GM18868 (cell line): Measurements from ENCODE around the gene FKBP14.
A peak's percentile ranks its signal among the peaks of the same experiment; 100 is the strongest.

Experiments used
- ATAC-seq: cut with Tn5 transposase; IDR thresholded peaks from one replicate; pipeline ENCODE4 v1.9.1; 2021; ENCODE audit warnings: mild to moderate bottlenecking, moderate library complexity; ENCODE audit not compliant: unreplicated experiment

Gene FKBP14, protein sequence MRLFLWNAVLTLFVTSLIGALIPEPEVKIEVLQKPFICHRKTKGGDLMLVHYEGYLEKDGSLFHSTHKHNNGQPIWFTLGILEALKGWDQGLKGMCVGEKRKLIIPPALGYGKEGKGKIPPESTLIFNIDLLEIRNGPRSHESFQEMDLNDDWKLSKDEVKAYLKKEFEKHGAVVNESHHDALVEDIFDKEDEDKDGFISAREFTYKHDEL

DNA sequence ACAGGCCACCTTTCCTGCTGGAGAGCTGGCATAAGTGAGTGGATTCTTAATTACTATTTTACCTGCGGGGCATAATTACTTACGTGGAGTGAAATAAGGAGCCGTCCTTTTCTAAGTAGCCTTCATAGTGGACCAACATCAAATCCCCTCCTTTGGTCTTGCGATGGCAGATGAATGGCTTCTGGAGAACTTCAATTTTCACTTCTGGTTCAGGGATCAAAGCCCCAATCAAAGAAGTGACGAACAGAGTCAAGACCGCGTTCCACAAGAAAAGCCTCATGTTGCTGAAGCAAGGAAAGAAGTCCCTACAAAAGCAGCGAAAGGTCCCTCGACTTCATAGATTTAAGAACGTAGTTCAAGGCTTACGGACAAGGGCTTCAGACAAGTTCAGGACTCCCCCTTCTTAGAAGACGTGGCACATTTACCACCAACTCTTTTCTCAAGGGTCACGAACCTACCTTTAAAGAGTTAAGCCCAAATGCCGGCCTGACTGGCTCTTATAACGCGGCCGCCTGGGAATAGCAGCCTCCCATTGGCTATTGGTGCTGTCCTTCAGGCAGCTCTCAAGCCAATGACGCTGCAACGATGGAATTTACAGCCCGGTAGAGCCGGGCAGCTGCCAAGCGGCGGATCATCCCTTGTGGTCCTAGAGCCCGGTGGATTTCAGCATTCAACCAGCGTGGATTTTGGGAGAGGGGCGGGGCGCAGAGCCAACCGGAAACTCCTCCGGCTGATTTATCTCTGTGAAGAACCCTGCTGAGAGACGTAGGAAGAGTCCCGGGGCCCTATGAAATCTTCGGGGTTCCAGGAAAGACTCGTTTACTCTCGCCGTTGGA is at the start of gene FKBP14:
Gene FKBP14 (minus strand): TSS at position 474 of the 836 bp plus-strand sequence. CDS start 194 bp downstream, at position 280.
- peak; percentile 77 for ATAC-seq

DNA sequence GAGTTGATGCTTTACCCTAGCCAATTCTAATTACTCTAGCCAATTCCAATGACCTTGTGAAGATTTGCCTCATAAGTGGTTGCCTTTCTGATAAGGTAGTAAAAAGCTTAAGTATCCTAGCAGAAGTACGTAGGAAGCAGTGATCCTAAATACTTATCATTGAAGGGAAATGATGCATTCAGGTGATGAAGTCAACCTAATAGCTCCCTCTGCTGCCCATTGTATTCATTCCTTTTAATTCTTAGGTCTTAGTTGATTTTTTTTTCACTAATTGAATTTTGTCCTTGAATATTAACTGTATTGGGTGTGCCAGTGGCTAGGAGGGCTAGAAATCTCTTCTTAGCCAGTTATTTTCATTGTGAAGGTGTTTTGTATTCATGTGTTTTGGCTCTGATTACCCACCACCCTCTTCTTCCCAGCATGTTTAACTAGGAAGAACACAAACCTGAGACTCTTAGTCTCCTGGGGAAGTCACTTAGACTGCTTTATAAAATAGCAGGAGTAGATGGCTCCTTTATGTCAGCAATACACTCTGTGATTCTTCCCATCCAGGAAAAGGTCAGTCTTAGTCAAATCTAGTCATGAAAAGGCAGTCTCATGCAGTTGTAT is 48.0 kb upstream of the FKBP14 start:
- ATAC-seq: no peak

GRCh38 chr7:30072735-30073134 is 46.2 kb upstream of the FKBP14 start:
- no peak for ATAC-seq

- ATAC-seq: no peak
These were observed 43.5 kb upstream of the FKBP14 start for GRCh38 chr7:30070052-30070451.

- ATAC-seq: no peak
These were observed 42.8 kb upstream of the FKBP14 start for GRCh38 chr7:30069096-30069867.

- ATAC-seq: no peak
These were observed 41.6 kb upstream of the FKBP14 start for GRCh38 chr7:30068117-30068516.

DNA sequence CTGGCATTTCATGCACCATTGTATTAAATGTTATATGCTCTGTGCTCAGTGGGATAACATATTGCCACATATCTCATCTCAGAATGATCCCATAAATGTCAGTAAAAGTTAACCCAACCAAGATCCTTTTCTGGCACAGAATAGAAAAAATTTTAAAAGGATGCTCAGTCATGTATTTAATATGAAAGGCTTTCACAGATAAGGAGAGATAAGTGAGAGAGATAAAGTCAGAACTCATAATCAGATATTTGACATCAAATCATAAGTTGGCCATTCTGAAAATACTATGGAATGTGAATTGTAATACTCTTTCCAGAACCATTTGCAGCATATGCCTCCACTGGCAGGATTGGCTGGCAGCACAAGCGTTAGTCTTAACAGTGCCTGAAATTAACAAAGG is 40.2 kb upstream of the FKBP14 start:
- ATAC-seq: no peak

DNA sequence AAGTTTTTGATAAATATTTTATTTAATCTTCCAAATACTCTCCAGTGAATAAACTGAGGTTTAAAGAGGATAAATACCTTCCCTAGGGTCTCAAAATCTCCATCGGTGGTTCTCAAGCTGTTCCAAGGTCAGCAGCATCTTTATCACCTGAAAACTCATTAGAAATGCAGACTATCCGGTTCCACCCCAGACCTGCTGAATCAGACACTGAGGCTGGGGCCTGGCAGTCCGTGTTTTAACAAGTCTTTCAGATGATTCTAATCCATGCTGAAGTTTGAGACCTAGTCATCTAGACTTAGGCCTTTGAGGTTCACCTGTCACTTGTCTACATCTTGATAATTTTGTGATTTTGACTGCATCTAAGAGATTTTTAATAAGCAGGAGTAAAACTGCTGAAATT is 39.2 kb upstream of the FKBP14 start:
- no peak for ATAC-seq

DNA sequence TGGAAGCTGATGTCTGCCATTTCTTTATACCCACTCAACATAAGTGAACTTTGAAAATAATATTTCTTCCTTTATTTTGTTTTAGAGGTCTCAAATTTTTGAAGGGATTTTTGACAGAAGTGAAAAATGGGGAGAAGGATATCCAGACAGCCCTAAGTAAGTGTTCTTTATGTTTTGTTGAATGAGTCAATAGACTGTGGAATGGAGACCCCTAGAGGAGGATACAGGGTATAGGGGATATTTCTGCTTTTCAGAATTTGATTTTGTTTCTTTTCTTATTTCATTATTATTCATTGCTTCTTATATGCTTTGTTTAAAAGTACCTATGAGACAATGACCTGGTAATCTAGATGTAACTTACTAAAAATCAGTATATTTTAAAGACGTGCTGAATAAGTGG is 36.1 kb upstream of the FKBP14 start:
- ATAC-seq: peak; percentile 62

DNA sequence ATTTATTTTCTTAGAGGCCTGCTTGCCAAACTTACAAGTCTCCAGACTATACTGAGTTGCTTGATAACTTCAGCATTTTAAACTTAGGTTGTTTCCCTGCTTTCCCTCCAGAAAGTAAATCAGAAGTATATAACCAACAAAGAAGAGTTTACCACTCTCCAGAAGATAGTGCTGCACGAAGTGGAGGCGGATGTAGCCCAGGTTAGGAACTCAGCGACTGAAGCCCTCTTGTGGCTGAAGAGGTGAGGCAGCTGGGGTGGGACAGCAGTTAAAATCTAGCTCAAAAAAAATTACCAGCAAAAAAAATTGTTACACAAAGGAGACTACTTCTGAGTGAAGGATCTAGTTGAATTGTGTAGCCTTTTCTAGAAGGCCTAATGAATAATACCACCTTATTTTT is 35.3 kb upstream of the FKBP14 start:
- peak; percentile 93 for ATAC-seq

DNA sequence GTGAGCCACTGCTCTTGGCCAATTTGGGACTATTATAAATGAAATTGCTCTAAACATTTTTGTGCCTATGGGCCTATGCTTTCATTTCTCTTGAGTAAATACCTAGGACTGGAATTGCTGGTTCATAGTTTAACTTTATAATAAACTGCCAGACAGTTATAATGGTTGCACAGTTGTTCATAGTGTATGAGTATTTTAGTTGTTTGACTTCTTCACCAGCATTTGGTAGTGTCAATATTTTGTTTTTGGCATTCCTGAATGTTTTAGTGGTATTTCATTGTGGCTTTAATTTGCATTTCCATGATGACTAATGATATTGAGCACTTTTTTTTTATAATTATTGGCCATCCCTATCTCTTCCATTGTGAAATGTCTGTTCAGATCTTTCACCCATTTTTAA is 31.2 kb upstream of the FKBP14 start:
- no peak for ATAC-seq

- ATAC-seq: no peak
These were observed 26.6 kb upstream of the FKBP14 start for GRCh38 chr7:30053068-30053467.

GRCh38 chr7:30049173-30049572 is 22.7 kb upstream of the FKBP14 start:
- no peak for ATAC-seq

GRCh38 chr7:30048582-30048981 is 22.1 kb upstream of the FKBP14 start:
- no peak for ATAC-seq

GRCh38 chr7:30047124-30047523 is 20.6 kb upstream of the FKBP14 start:
- ATAC-seq: no peak

GRCh38 chr7:30046127-30046770 is 19.7 kb upstream of the FKBP14 start:
- ATAC-seq: no peak

DNA sequence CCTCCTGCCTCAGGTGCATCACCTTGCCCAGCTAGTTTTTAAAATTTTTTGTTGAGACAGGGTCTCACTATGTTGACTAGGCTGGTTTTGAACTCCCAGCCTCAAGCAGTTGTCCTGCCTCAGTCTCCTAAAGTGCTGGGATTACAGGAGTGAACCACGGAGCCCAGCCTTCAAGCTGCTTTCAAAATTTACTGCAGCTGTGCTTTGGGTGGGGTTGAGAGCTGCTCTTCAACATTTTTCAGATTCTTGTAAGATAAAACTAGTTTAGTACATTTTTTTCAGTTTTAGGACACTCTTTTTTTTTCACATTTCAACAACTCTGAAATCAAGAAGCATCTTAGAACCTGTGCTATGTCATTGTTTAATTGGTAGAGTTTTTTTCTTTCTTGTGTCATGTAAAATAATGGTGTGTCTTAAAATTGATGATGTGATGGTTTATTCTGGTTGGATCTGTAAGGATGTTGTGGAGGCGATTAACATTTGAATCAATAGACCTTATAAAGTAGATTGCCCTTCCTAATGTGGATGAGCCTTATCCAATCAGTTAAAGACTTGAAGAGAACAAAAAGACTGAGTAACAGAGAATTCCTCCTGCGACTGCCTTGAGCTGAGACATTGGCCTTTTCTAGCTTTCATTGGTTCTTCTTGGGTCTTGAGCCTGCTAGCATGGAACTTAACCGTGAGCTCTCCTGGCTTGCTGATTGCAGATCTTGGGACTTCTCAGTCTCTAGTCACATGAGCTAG is 15.2 kb upstream of the FKBP14 start:
- ATAC-seq: no peak

- no peak for ATAC-seq
These were observed 14.4 kb upstream of the FKBP14 start for GRCh38 chr7:30040938-30041337.

- no peak for ATAC-seq
These were observed 11.9 kb upstream of the FKBP14 start for GRCh38 chr7:30038196-30038980.
